Fibroblast of upper back skin (primary cell): ENCODE measurements around the gene ZMYND8.
A peak's percentile ranks its signal among the peaks of the same experiment; 100 is the strongest.
"Not testable (repeated sequence)": the region's sequence is repeated elsewhere in the genome, so short reads cannot be mapped to it uniquely, and the experiment has no call there.

ENCODE experiments used
- DNase-seq: peaks from one replicate; pipeline ENCODE4 v3.0.0-alpha.2; 2013

Gene ZMYND8

GRCh38 chr20:47263465-47264084 lies 92.9 kb downstream of the ZMYND8 start:
- DNase-seq = no peak

GRCh38 chr20:47263080-47263464 lies 93.4 kb downstream of the ZMYND8 start:
- DNase-seq = no peak

- peak; percentile 32 for DNase-seq
Observed at GRCh38 chr20:47262365-47263013, 94.0 kb downstream of the ZMYND8 start.

GRCh38 chr20:47262008-47262364 lies 94.5 kb downstream of the ZMYND8 start:
- DNase-seq = no peak

GRCh38 chr20:47261161-47261774 lies 95.2 kb downstream of the ZMYND8 start:
- DNase-seq = not testable (repeated sequence)

GRCh38 chr20:47260540-47261126 lies 95.9 kb downstream of the ZMYND8 start:
- DNase-seq = not testable (repeated sequence)

- no peak for DNase-seq
Observed at GRCh38 chr20:47258745-47259695, 97.5 kb downstream of the ZMYND8 start.

- no peak for DNase-seq
Observed at GRCh38 chr20:47257771-47258170, 98.7 kb downstream of the ZMYND8 start.

- no peak for DNase-seq
Observed at GRCh38 chr20:47257256-47257655, 99.2 kb downstream of the ZMYND8 start.

- peak; percentile 35 for DNase-seq
Observed at GRCh38 chr20:47256668-47257236, 99.7 kb downstream of the ZMYND8 start.

- no peak for DNase-seq
Observed at GRCh38 chr20:47253872-47254271, 102.6 kb downstream of the ZMYND8 start.

GRCh38 chr20:47252879-47253307 lies 103.6 kb downstream of the ZMYND8 start:
- DNase-seq = no peak

- DNase-seq = no peak
Observed at GRCh38 chr20:47251154-47252020, 105.1 kb downstream of the ZMYND8 start.

GRCh38 chr20:47250360-47250759 lies 106.1 kb downstream of the ZMYND8 start:
- no peak for DNase-seq

- no peak for DNase-seq
Observed at GRCh38 chr20:47249913-47250312, 106.6 kb downstream of the ZMYND8 start.

GRCh38 chr20:47248448-47248966 lies 108.0 kb downstream of the ZMYND8 start:
- no peak for DNase-seq

- DNase-seq = no peak
Observed at GRCh38 chr20:47247972-47248371, 108.5 kb downstream of the ZMYND8 start.

- DNase-seq = no peak
Observed at GRCh38 chr20:47246061-47246777, 110.3 kb downstream of the ZMYND8 start.

- not testable (repeated sequence) for DNase-seq
Observed at GRCh38 chr20:47245166-47245565, 111.3 kb downstream of the ZMYND8 start.

- no peak for DNase-seq
Observed at GRCh38 chr20:47244451-47244850, 112.0 kb downstream of the ZMYND8 start.
